ENCODE data around the gene RAB3GAP2. TPM values are rescaled to one million over a fixed set of nuclear protein-coding genes. Genes with fewer than 3 reads are reported as not detected.
"Not testable (repeated sequence)": the region's sequence is repeated elsewhere in the genome, so short reads cannot be mapped to it uniquely, and the experiment has no call there.

The RAB3GAP2 gene
- total RNA-seq, 1 donor from 2014 or later = 33.0 TPM

- no peak for DNase-seq (ENCODE audit: low read depth)
- Histone ChIP-seq H3K36me3 (ENCODE audit: control insufficient read depth, insufficient read depth, low read length) (no peaks in the 10 kb centered on the region), H3K27me3 (ENCODE audit: control insufficient read depth, insufficient read depth, low read length) (no peaks in the 10 kb centered on the region), H3K4me3 (ENCODE audit: low read depth, low read length) (peak overlapping the region; percentile 88)
- TF ChIP-seq CTCF (IDR thresholded peaks at IDR 0.05; ENCODE audit: insufficient read depth, low read length, poor library complexity, severe bottlenecking) = no peak
These were observed 577 bp downstream of the RAB3GAP2 start for GRCh38 chr1:220271706-220272046.

- Histone ChIP-seq H3K27me3 (ENCODE audit: control insufficient read depth, insufficient read depth, low read length) (no peaks in the 10 kb centered on the region), H3K36me3 (ENCODE audit: control insufficient read depth, insufficient read depth, low read length) (no peaks in the 10 kb centered on the region), H3K4me3 (ENCODE audit: low read depth, low read length) (no peak overlapping the region)
- no peak for TF ChIP-seq CTCF (IDR thresholded peaks at IDR 0.05; ENCODE audit: insufficient read depth, low read length, poor library complexity, severe bottlenecking)
- DNase-seq (ENCODE audit: low read depth) = no peak
These were observed 3.2 kb downstream of the RAB3GAP2 start for GRCh38 chr1:220269036-220269435.

DNA sequence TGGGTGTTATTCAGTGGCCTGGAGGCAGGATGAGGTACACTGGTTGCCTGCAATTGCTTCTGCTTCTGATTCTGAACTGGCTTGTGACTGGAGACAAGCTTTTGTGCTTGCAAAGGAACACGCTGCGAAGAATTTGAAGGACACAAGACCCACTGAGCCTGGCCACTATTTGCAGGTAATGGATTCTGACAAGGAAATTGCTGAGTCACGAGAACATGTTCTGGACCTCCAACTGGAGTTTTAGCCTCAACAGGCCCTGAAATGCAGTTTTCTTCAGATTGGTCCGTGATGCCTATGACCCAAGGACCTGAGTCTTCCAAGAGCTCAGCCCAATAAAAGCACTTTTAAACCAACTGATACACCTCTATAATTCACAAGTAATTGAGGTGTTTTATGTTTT, 4.6 kb downstream of the RAB3GAP2 start:
- no peaks in the 10 kb centered on the region for H3K36me3 ChIP-seq (ENCODE audit: control insufficient read depth, insufficient read depth, low read length)
- TF ChIP-seq CTCF (IDR thresholded peaks at IDR 0.05; ENCODE audit: insufficient read depth, low read length, poor library complexity, severe bottlenecking) = no peak

DNA sequence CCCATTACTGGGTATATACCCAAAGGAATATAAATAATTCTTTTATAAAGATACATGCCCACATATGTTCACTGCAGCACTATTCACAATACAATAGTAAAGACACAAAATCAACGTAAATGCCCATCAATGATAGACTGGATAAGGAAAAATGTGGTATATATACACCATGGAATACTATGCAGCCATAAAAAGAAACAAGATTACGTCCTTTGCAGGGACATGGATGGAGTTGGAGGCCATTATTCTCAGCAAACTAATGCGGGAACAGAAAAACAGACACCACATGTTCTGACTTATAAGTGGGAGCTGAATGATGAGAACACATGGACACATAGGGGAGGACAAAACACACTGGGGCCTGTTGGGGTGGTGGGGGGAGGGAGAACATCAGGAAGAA, 12.0 kb downstream of the RAB3GAP2 start:
- not testable (repeated sequence) for H3K27me3 ChIP-seq (ENCODE audit: control insufficient read depth, insufficient read depth, low read length); H3K4me3 ChIP-seq (ENCODE audit: low read depth, low read length); DNase-seq (ENCODE audit: low read depth); H3K36me3 ChIP-seq (ENCODE audit: control insufficient read depth, insufficient read depth, low read length)

More for the DNA sequence above, 4.6 kb downstream of the RAB3GAP2 start:
- no peaks in the 10 kb centered on the region for H3K27me3 ChIP-seq (ENCODE audit: control insufficient read depth, insufficient read depth, low read length)
- DNase-seq (ENCODE audit: low read depth) = no peak
- H3K4me3 ChIP-seq (ENCODE audit: low read depth, low read length) = no peak overlapping the region

- H3K27me3 ChIP-seq (ENCODE audit: control insufficient read depth, insufficient read depth, low read length); H3K4me3 ChIP-seq (ENCODE audit: low read depth, low read length); H3K36me3 ChIP-seq (ENCODE audit: control insufficient read depth, insufficient read depth, low read length); DNase-seq (ENCODE audit: low read depth): not testable (repeated sequence)
These were observed 12.5 kb downstream of the RAB3GAP2 start for GRCh38 chr1:220259756-220260155.

- not testable (repeated sequence) for H3K36me3 ChIP-seq (ENCODE audit: control insufficient read depth, insufficient read depth, low read length); H3K4me3 ChIP-seq (ENCODE audit: low read depth, low read length); DNase-seq (ENCODE audit: low read depth); H3K27me3 ChIP-seq (ENCODE audit: control insufficient read depth, insufficient read depth, low read length)
These were observed 16.1 kb downstream of the RAB3GAP2 start for GRCh38 chr1:220256194-220256593.

- Histone ChIP-seq H3K36me3 (ENCODE audit: control insufficient read depth, insufficient read depth, low read length) (peaks cover 1% of the 10 kb centered on the region), H3K4me3 (ENCODE audit: low read depth, low read length) (no peak overlapping the region), H3K27me3 (ENCODE audit: control insufficient read depth, insufficient read depth, low read length) (no peaks in the 10 kb centered on the region)
- DNase-seq (ENCODE audit: low read depth) = no peak
- TF ChIP-seq CTCF (IDR thresholded peaks at IDR 0.05; ENCODE audit: insufficient read depth, low read length, poor library complexity, severe bottlenecking) = no peak
These were observed 17.0 kb downstream of the RAB3GAP2 start for GRCh38 chr1:220255204-220255603.

DNA sequence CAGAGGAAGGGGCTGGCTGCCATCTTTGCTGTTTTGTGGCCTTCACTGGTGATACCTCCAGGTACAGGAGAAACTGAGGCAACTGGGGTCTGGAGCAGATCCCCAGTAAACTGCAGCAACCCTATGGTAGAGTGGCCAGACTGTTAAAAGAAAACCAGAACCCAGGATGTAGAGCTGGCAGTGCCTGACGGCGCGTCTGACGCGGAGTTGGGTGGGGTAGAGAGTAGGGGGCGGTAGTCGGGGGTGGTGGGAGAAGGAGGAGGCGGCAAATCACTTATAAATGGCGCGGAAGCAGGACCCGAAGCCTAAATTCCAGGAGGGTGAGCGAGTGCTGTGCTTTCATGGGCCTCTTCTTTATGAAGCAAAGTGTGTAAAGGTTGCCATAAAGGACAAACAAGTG, 19.0 kb downstream of the RAB3GAP2 start:
- H3K27me3 ChIP-seq (ENCODE audit: control insufficient read depth, insufficient read depth, low read length); DNase-seq (ENCODE audit: low read depth); H3K36me3 ChIP-seq (ENCODE audit: control insufficient read depth, insufficient read depth, low read length): not testable (repeated sequence)

More for the DNA sequence above, 19.0 kb downstream of the RAB3GAP2 start:
- not testable (repeated sequence) for H3K4me3 ChIP-seq (ENCODE audit: low read depth, low read length)
